Stimulated activated CD4-positive, alpha-beta T cell treated with anti-CD3 and anti-CD28 coated beads, TNF-alpha, amount 100 ng/mL, for 1 hour (primary cell): ENCODE measurements around the gene SERTM2.
"Not testable (repeated sequence)": the region's sequence is repeated elsewhere in the genome, so short reads cannot be mapped to it uniquely, and the experiment has no call there.

Source experiments
- DNase-seq, 3 donors: peaks; one replicate each; pipeline ENCODE4 v3.0.0-alpha.2; 2020; ENCODE audit warnings: low read depth in 3 of 3, low spot score in 1 of 3

The SERTM2 gene

GRCh38 chrX:111511477-111511876, at the start of gene SERTM2:
Gene SERTM2 (plus strand): TSS chrX:111511645. CDS start chrX:111518858, 7,213 bp downstream.
- no peak for DNase-seq

DNA sequence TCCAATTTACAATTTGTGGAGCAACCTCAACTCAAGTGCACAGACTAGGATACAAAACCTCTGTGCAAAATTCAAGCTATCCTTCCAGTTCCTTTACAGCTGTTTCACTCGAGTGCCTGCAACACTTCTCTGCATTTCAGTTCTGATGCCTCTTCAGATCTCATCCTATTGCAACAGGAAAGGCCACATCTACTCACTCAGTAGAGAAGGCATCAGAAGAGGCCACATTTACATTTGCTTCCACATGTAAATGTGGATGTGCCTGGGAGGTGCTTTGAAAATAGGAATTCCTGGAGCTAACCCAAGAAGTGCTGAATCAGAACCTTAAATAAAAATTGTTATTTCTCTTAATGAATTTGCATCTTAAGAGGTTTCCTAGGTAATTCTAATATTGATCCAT, 45.8 kb upstream of the SERTM2 start:
- no peak for DNase-seq

DNA sequence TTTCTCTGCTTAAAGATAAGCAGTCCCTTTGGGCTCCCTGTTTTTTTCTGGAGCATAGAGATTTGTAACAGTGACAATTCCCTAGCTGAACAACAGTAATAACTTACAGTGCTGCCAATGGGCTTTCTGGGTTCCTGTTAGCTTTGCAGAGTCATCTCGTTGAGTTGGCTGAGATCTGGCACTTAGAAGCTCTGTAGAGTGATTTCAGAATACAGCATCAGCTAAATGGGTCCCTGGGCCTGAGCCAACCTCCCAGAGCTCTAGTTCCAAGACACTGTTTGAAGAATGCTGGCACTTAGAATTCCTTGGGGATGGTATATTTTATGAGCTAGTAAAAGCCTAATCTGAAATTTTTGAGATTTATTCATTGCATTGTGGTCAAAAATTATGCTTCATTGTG, 43.5 kb upstream of the SERTM2 start:
- no peak for DNase-seq

DNA sequence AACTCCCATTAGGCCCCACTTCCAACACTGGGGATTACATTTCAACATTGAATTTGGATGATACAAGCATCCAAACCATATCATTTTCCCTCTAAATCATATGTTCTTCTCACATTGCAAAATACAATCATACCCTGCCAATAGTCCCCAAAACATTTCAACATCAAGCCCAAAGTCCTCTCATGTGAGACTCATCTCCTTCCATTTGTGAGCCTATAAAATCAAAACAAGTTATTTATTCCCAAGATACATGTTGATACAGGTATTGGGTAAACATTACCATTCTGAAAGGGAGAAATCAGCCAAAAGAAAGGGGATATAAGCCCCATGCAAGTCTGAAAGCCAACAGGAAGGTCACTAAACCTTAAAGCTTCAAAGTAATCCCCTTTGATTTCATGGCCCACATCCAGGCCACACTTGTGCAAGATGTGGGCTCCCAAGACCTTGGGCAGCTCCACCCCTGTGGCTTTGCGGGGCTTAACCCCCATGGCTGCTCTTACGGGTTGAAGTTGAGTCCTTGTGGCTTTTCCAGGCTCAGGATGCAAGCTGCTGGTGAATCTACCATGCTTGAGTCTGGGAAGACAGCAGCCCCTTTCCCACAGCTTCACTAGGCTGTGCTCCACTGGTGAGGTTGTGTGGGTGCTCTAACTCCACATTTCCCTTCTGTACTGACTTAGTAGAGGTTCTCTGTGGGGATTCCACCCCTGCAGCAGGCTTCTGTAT, 40.6 kb upstream of the SERTM2 start:
- no peak for DNase-seq

DNA sequence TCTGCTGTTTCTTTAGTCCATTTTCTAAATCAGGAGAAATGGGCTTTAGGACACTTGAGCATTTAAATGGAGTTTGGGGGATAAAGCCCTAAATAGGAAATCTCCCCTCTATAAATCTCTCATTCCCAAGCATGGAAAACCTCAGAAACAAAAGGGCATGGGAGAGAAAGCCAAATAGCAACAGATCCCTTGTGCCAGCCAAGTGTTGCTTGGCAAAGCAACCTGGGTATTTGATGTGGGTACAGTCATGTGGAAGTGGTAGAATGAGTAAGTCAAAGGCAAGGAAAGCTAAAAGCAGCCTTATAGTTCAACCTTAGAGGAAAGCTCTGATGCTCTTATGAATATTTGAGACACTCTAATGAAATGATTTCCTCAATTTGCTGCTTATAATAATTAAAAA, 29.5 kb upstream of the SERTM2 start:
- no peak for DNase-seq

GRCh38 chrX:111483135-111483534, 28.3 kb upstream of the SERTM2 start:
- no peak for DNase-seq

GRCh38 chrX:111483881-111484280, 27.6 kb upstream of the SERTM2 start:
- DNase-seq: no peak

GRCh38 chrX:111490688-111491087, 20.8 kb upstream of the SERTM2 start:
- DNase-seq: no peak

DNA sequence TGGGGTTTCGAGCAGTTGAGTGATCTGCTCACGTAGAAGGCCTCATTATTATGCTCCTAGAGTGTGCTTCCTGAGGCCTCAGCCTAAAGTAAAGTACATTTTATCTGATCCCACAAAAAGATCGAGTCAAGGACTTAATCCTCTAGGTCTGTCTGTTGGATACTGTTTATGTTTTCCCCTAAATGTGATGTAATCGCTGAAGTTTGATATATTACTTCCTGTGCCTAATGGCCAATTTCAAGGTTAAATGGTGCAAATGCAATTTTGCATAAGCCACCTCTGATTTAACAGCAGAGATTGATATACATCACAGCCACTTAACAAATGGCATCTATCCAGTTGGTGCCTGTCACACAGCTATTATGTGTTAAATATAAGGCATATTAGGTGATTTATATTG, 19.4 kb upstream of the SERTM2 start:
- DNase-seq: no peak

DNA sequence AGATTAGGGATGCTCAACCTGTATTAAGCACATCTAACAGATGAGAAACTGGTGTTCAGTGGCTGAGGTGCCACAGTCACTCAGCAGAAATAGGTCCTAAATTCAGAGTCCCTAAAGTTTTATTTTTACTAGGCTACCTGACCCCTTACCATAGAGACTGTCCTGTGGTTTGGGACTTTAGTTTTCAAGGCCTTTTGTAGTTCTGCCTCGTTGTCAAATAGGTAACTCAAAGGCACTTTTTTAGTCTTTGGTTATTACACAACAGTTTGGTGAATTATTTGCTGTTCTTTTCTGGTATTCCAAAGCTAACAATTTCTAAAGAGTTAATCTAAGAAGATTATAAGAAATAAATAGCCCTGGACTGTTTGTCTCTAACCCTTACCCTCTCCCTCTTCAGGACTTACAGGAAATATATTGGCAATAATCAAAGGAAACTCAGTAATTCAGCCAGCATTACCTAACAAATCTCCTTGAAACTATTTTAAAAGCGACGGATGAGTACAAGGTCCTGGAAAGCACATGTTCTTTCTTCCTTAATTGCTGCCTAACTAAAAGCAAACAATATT, 12.8 kb upstream of the SERTM2 start:
- DNase-seq: no peak

DNA sequence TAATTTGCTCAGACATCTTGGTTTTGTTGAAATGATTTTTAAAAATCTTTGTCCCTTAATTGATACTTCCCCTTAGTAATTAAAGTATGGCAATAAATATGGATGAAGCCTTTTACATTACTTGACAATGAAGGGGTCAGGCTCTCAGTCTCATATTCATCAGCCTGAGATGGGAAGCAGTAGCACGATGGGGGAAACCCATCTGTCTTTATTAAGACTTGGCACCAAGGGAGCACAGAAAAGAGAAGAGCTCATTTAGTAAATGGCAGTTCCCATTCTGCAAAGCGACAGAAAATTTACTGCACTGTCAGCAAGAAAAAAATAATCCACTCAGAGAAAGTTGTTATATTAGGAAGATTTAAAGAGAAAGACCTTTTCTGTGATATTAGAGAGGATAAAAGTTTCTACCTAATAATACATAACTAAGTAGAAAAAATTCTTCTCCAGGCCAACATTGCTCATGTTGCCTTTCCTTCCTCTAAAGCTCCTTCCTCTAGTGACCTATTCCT, 7.9 kb upstream of the SERTM2 start:
- DNase-seq: no peak

GRCh38 chrX:111504941-111505340, 6.5 kb upstream of the SERTM2 start:
- DNase-seq: no peak

DNA sequence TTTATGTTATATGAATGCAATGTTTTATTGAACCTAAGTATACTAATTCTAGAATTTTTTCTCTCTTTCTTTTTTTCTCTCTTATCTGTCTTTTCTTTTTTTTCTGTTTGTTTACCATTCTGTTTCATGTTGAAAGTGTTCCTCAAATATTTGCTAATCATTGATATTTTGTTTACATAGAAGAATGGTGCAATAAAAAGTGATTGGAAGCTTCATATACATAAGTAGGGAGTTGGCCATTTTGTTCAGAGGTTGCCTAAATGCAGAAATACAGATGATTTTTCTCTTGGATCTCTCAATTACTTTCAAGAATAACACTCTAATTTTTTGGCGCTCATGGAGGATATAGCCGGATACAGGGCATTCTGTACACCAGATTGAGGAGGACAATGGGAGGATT, 5.7 kb upstream of the SERTM2 start:
- DNase-seq: no peak

DNA sequence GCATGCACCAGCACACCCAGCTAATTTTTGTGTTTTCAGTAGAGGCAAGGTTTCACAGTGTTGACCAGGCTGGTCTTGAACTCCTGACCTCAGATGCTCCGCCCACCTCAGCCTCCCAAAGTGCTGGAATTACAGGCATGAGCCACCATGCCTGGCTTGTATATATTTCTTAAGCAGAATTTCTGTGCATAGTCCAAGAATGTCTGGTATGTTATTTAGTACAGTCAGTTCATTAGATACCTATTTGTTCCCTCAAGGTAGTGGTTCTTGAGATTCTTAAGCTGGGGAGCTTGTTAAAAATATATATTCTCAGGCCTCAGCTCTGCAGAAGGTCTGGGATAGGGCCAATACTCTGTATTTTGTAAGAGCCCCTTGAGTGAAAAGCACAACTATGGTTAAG, 4.6 kb upstream of the SERTM2 start:
- DNase-seq: no peak

DNA sequence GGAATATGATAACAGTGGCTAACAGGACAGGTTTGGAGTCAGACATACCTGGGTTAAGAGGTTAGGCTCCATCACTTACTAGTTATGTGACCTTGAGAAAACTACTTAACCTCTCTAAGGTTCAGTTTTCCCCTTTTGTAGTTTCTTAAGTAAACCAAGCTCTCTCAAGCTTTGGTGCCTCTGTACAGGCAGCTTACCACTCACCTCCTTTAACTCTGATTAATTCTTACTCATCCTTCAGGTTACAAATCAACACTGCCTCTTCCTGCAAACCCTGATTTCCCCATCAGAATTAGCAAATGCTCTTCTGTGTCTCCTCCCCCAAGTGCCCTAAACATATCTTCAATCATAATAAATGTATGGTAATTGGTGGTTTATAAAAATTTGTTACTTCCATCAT, 3.5 kb upstream of the SERTM2 start:
- DNase-seq: no peak

GRCh38 chrX:111515298-111515697, 3.9 kb downstream of the SERTM2 start:
- DNase-seq: no peak

DNA sequence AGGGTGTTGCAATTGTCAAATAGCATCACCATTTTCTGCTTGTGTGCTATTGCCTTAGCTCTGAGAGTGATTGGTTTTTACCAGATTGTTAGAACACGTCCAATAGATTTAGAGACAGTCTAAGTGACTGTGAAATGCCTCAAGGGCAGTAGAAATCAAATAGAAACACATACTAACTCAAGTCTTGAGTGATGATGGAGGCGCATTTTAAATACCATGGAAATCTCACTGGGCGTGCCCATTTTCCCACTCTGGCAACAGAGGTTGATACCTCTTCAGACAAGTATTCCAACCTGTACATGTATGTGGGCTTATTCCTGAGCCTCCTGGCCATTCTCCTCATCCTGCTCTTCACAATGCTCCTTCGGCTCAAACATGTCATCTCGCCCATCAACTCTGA, 7.2 kb downstream of the SERTM2 start:
- DNase-seq: no peak

GRCh38 chrX:111519215-111519614, 7.8 kb downstream of the SERTM2 start:
- no peak for DNase-seq

- no peak for DNase-seq
Observed at GRCh38 chrX:111520506-111520905, 9.1 kb downstream of the SERTM2 start.

- DNase-seq: no peak
Observed at GRCh38 chrX:111521169-111521568, 9.7 kb downstream of the SERTM2 start.

GRCh38 chrX:111543212-111543741, 31.8 kb downstream of the SERTM2 start:
- no peak for DNase-seq

DNA sequence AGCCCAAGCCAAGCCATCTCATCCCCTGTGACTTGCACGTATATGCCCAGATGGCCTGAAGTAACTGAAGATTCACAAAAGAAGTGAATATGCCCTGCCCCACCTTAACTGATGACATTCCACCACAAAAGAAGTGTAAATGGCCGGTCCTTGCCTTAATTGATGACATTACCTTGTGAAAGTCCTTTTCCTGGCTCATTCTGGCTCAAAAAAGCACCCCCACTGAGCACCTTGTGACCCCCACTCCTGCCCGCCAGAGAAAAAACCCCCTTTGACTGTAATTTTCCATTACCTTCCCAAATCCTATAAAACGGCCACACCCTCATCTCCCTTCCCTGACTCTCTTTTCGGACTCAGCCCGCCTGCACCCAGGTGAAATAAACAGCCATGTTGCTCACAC, 37.8 kb downstream of the SERTM2 start:
- DNase-seq: not testable (repeated sequence)
